NCI-H1105 treated with DMSO at 0.1 percent for 48 hours (cell line): Measurements from ENCODE around the gene MAMDC2.
"Not testable (repeated sequence)": the region's sequence is repeated elsewhere in the genome, so short reads cannot be mapped to it uniquely, and the experiment has no call there.

Source experiments
- DNase-seq: peaks from one replicate; lab custom pipeline; 2025; lab: John Stamatoyannopoulos, UW

The MAMDC2 gene

GRCh38 chr9:70197216-70198044 lies 153.8 kb downstream of the MAMDC2 start:
- no peak for DNase-seq

DNA sequence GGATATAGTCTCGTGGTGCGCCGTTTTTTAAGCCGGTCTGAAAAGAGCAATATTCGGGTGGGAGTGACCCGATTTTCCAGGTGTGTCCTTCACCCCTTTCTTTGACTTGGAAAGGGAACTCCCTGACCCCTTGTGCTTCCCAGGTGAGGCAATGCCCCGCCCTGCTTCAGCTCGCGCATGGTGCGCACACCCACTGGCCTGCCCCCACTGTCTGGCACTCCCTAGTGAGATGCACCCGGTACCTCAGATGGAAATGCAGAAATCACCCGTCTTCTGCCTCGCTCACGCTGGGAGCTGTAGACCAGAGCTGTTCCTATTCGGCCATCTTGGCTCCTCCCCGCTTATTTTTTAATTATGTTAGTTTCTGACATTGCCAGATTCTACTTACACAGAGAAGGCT lies 161.1 kb downstream of the MAMDC2 start:
- DNase-seq = peak; percentile 28

DNA sequence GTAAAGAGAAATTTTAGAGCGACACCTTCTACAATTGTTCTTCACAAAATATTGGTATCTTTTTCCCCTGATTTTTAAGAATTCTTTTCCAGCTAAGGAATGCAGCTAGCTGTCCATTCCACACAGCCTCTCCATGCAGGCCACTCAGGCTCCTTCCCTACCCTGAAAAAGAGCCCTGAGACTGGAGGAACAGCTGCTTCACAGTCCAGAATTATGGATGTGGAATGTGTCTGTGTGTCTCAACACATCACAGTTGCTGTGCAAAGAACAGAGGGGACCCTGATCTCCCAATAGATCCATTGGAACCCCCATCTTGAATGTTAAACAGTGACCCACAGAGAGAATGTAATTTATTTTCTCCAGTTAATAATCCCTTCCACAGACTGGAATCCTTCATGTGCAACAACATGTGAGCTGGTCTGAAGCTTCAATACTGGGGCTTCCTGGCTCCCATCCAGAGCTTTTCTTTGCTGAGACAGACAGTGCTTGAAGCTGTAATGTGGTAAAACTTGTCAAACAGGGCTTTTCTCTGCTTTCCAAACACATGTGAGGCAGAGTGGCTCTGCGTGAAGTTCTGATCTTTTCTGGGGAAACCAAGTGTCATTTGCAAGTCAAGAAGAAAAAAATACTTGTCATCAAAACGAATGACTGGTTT lies 161.8 kb downstream of the MAMDC2 start:
- DNase-seq = peak; percentile 75

GRCh38 chr9:70217029-70217428 lies 173.4 kb downstream of the MAMDC2 start:
- DNase-seq = no peak

GRCh38 chr9:70218767-70219166 lies 175.1 kb downstream of the MAMDC2 start:
- no peak for DNase-seq

DNA sequence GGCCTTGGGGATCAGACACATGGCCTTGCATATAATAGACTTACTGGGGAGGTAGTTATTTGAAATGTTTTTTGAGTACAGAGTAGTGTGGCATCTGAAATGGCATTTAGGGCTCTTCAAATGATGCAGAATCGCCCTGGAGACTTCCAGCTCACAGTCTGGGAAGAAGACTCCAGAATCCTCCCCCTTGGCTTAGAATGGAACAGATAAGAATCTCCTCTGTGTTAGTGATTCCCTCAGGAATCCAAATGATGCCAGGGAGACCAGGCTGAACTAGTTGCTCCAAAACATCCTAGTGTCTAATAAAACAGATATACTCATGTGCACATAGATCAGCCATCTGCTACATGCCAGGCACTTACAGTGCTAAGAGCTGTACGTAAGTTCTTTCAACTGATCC lies 176.6 kb downstream of the MAMDC2 start:
- no peak for DNase-seq

DNA sequence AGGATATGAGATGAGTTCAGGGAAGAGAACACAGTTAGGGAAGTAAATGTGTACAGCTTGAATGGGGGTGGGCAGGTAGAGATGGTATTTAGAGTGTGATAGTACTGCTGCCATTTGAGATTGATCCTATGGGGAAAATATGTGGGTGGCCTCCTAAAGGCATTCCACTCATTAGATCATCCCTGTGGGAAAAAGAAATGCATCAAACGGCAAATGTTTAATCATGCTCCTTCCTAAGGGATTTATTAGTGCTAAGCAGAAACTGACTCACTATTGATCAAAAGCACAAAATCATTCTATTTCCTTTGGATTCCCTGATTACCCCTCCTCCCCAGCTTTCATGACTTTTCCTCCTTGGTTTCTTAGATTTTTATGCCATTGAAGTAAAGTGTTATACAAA lies 178.7 kb downstream of the MAMDC2 start:
- DNase-seq = no peak

DNA sequence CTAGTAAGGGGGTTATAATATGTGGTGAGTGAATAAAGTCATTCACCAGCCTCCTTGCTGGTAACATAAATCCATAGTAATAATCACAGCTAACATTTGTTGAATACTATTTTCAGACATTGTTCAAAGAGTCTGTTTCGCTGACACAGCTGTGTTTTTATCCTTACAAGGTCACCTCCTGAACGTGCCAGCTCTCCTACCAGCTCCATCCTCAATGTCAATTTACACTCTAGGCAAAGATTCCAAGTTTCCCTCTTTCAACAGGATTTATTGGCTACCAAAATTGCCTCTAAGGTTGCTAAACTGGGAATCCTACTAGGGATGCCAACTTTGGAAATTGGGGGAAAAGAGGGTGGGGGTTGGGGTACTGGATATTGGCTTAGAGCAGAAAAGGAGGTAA lies 184.5 kb downstream of the MAMDC2 start:
- no peak for DNase-seq

- DNase-seq = no peak
Observed at GRCh38 chr9:70228611-70229010, 185.0 kb downstream of the MAMDC2 start.

GRCh38 chr9:70229026-70229425 lies 185.4 kb downstream of the MAMDC2 start:
- DNase-seq = no peak

DNA sequence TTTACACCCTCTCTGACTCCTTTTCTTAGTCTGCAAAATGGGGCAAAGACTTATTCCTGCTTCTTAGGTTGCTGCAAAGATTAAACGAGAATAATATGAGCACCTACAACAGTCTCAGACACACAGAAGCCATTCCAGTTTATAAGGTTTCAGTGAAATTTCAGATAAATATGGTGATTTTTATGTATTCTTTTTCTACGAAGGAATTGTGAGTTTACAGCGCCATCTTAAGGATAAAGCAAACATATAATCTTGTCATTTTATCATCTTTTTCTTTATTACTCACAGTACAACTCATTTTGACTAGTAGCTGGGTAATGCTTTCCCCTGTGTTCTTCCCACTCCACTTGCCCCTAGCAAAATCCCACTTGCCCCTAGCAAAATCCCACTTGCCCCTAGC lies 185.9 kb downstream of the MAMDC2 start:
- peak; percentile 14 for DNase-seq

GRCh38 chr9:70232476-70232875 lies 188.8 kb downstream of the MAMDC2 start:
- DNase-seq = no peak

DNA sequence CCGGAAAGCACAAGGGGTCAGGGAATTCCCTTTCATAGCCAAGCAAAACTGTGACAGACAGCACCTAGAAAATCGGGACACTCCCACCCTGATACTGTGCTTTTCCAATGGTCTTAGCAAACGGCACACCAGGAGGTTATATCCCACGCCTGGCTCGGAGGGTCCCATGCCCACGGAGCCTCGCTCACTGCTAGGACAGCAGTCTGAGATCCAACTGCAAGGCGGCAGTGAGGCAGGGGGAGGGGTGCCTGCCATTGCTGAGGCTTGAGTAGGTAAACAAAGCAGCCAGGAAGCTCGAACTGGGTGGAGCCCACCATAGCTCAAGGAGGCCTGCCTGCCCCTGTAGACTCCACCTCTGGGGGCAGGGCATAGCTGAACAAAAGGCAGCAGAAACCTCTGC lies 190.6 kb downstream of the MAMDC2 start:
- DNase-seq = not testable (repeated sequence)

DNA sequence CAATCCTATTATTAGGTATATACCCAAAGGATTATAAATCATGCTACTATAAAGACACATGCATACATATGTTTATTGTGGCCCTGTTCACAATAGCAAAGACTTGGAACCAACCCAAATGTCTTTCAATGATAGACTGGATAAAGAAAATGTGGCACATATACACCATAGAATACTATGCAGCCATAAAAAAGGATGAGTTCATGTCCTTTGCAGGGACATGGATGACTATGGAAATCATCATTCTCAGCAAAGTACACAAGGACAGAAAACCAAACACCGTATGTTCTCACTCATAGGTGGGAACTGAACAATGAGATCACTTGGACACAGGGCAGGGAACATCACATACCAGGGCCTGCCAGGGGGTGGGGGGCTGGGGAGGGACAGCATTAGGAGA lies 202.3 kb downstream of the MAMDC2 start:
- DNase-seq = not testable (repeated sequence)

DNA sequence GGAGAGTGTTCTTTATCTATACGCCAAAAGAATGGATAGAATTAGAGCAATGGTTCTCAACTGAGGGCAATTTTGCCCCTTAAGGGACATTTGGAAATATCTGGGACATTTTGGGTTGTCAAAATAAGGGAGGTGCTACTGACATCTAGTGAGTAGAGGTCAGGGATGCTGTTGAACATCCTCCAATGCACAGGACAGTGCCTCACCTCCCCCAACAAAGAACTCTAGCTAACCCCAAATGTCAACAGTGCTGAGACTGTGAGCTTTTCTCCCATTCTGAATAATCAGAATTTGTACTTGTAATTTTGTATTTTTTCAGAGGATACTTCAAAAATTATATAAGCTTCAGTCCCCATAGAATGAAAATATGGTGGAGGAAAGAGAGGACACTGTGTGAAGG lies 206.6 kb downstream of the MAMDC2 start:
- no peak for DNase-seq

GRCh38 chr9:70255486-70255885 lies 211.8 kb downstream of the MAMDC2 start:
- no peak for DNase-seq

DNA sequence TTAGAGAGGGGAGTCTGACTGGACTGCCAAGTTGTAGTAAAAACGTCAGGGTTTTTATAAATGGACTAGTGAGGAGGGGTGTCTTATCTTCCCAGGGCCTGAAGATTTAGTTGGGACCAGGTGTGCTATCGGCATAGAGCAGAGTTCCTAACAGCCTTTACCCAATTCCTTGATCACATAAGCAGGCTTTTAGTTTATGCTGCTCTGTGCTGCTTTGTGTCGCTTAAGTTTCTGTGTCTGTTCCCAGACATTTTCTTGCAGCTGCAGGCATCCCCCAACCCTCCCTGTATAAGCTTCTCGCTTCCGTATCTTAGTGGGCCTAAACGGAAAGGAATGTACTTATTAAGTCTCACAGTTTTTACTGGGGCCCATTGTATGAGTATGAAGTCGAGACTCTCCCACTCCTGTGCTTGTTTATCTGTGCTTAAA lies 212.5 kb downstream of the MAMDC2 start:
- no peak for DNase-seq

GRCh38 chr9:70257502-70257901 lies 213.9 kb downstream of the MAMDC2 start:
- peak; percentile 4 for DNase-seq

DNA sequence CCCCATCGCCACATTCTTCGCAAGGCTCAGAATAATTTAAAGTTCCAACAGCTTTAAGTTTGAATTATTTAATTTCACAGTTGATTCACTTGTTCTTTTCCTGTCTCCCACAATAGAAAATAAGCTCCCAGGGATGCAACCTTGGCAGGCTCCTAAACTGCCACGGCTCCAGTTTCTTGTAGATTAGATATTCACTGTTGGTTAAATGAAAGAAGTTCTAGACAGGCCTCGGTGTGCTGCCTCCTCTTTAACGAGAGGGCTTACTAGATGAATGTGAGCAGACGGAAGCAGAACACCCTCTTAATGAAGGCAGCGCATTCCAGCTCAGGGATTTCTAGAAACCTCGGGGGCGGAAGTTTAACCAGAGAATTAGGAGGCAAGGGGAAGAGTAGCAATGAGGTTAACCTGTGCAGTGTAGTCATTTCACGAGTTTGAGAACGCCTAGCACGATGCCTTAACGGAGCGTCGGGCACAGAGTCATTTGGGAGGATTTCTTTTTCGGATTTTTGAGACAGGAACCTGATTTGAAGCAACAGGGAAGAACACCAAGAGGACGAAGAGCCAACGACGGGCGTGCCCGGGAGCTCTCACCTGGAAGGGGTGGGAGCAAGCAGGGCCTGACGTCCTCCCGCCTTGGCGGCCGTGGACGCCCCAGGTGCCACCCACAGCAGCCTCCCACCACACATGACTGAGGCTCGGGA lies 214.5 kb downstream of the MAMDC2 start:
- peak; percentile 77 for DNase-seq

DNA sequence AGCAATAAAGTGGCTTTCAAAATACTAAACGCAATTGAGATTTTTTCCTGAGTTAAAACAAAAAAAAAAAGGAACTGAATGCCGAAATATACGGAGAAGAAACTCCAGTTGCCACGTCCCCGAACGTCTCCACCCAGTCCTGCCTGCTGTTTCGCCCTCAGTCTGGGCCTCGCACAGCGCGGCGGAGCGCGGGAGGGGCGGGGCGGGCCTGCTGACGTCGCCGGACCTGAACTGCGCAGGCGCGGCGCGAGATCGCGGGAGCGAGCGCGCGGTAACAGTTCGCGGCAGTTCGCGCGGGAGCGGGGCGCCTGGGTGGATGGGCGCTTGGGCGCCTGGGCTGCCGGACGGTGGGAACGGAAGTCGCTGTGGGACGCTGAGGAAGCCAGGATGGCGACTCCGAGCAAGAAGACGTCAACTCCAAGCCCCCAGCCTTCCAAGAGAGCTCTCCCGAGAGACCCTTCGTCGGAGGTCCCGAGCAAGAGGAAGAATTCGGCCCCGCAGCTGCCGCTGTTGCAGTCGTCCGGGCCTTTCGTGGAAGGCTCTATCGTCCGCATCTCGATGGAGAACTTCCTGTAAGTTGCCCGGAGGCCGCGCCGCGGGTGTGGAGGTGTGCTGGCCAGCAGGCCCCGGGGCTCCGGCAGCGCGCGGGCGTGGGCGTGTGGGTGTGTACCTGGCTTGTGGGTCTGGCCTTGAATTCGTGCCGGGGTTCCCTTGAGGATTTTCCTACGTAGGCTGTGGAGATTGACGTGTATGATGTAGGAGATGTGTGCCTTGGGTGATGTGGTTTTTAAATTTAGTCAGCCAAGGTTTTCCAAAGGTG lies 215.3 kb downstream of the MAMDC2 start, which contains the start of gene SMC5:
SMC5 (plus strand) TSS at position 287 of the 820 bp plus-strand sequence; CDS start at position 388, 101 bp downstream.
- peak; percentile 84 for DNase-seq

DNA sequence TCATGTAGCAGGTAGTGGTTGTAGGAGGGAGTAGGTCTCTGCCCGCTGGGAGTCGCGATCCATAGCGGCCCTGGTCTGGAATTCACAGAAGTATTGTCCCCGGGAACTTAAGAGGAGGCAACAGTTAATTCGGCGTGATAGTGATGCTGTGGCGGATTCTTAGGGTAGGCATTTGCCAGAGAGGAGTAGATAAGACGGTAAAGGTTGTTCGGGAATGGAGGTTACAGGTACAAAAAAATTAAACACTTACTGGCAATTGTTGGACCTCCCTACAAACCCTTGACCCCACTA lies 215.8 kb downstream of the MAMDC2 start:
- no peak for DNase-seq

DNA sequence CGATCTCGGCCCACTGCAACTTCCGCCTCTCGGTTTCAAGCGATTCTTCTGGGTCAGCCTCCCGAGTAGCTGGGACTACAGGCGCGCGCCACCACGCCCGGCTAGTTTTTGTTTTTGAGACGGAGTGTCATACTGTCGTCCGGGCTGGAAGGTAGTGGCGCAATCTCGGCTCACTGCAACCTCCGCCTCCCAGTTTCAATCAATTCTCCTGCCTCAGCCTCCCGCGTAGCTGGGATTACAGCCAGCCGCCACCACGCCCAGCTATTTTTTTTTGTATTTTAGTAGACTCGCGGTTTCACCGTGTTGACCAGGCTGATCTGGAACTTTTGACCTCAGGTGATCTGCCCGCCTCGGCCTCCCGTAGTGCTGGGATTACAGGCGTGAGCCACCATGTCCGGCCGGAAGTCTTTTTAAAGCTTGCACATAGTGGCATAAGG lies 216.4 kb downstream of the MAMDC2 start:
- no peak for DNase-seq
